ENCODE results near the gene ZMAT5. TPM values are rescaled to one million over a fixed set of nuclear protein-coding genes. Genes with fewer than 3 reads are reported as not detected.

Gene ZMAT5
- total RNA-seq, 1 donor from 2014 or later = 16.9 TPM

GRCh38 chr22:29740216-29740615 is 26.6 kb downstream of the ZMAT5 start:
- peaks cover 3% of the 10 kb centered on the region for H3K36me3 Mint-ChIP-seq (ENCODE audit: unreplicated experiment)
- TF ChIP-seq CTCF (IDR thresholded peaks at IDR 0.05; ENCODE audit: partially characterized antibody, unreplicated experiment) = no peak
- H3K27ac Mint-ChIP-seq (ENCODE audit: unreplicated experiment) = no peak overlapping the region
- H3K27me3 Mint-ChIP-seq (ENCODE audit: unreplicated experiment) = no peaks in the 10 kb centered on the region
- H3K4me3 Mint-ChIP-seq (ENCODE audit: unreplicated experiment) = no peak overlapping the region
- DNase-seq = peak; percentile 10
- H3K4me1 Mint-ChIP-seq (ENCODE audit: low read depth, unreplicated experiment) = no peaks in the 10 kb centered on the region
- peaks cover 1% of the 10 kb centered on the region for H3K9me3 Mint-ChIP-seq (ENCODE audit: unreplicated experiment)

GRCh38 chr22:29739346-29739875 is 27.4 kb downstream of the ZMAT5 start:
- H3K27ac Mint-ChIP-seq (ENCODE audit: unreplicated experiment) = no peak overlapping the region

GRCh38 chr22:29738118-29738815 is 28.5 kb downstream of the ZMAT5 start:
- peaks cover 3% of the 10 kb centered on the region for H3K36me3 Mint-ChIP-seq (ENCODE audit: unreplicated experiment)
- no peak overlapping the region for H3K27ac Mint-ChIP-seq (ENCODE audit: unreplicated experiment)
- H3K27me3 Mint-ChIP-seq (ENCODE audit: unreplicated experiment) = peaks cover 1% of the 10 kb centered on the region
- DNase-seq = no peak
- peaks cover 1% of the 10 kb centered on the region for H3K9me3 Mint-ChIP-seq (ENCODE audit: unreplicated experiment)
- peaks cover 1% of the 10 kb centered on the region for H3K4me1 Mint-ChIP-seq (ENCODE audit: low read depth, unreplicated experiment)
- no peak for TF ChIP-seq CTCF (IDR thresholded peaks at IDR 0.05; ENCODE audit: partially characterized antibody, unreplicated experiment)
- no peak overlapping the region for H3K4me3 Mint-ChIP-seq (ENCODE audit: unreplicated experiment)

More at GRCh38 chr22:29739346-29739875, 27.4 kb downstream of the ZMAT5 start:
- Mint-ChIP-seq H3K36me3 (ENCODE audit: unreplicated experiment) (peaks cover 3% of the 10 kb centered on the region), H3K4me1 (ENCODE audit: low read depth, unreplicated experiment) (no peaks in the 10 kb centered on the region), H3K4me3 (ENCODE audit: unreplicated experiment) (no peak overlapping the region), H3K9me3 (ENCODE audit: unreplicated experiment) (peaks cover 1% of the 10 kb centered on the region), H3K27me3 (ENCODE audit: unreplicated experiment) (no peaks in the 10 kb centered on the region)
- peak; percentile 13 for DNase-seq
- TF ChIP-seq CTCF (IDR thresholded peaks at IDR 0.05; ENCODE audit: partially characterized antibody, unreplicated experiment) = no peak

GRCh38 chr22:29737251-29738117 is 29.3 kb downstream of the ZMAT5 start:
- Mint-ChIP-seq H3K9me3 (ENCODE audit: unreplicated experiment) (peaks cover 1% of the 10 kb centered on the region), H3K4me3 (ENCODE audit: unreplicated experiment) (no peak overlapping the region), H3K4me1 (ENCODE audit: low read depth, unreplicated experiment) (peaks cover 1% of the 10 kb centered on the region), H3K36me3 (ENCODE audit: unreplicated experiment) (peaks cover 3% of the 10 kb centered on the region), H3K27me3 (ENCODE audit: unreplicated experiment) (peaks cover 1% of the 10 kb centered on the region), H3K27ac (ENCODE audit: unreplicated experiment) (no peak overlapping the region)
- TF ChIP-seq CTCF (IDR thresholded peaks at IDR 0.05; ENCODE audit: partially characterized antibody, unreplicated experiment) = no peak
- DNase-seq = no peak
